T-cell (primary cell): Measurements from ENCODE around the gene EXT2. TPM values are rescaled to one million over a fixed set of nuclear protein-coding genes. Genes with fewer than 3 reads are reported as not detected.
A peak's percentile ranks its signal among the peaks of the same experiment; 100 is the strongest.

Experiments
- ATAC-seq, 4 experiments: fragments of 200-7000 bp in 3 of 4; fragments of 150-1000 bp in 1 of 4; cut with Tn5 transposase; replicated peaks in 1 of 4; 1 replicate in 3 of 4; 2 replicates in 1 of 4; pipeline ENCODE4 v1.10.0; 2021; ENCODE audit warnings: moderate library complexity in 3 of 4, mild to moderate bottlenecking in 2 of 4, moderate number of reproducible peaks in 1 of 4
- CTCF ChIA-PET, 2 donors: fragments of 300-600 bp; sonication (Branson Sonifier 250); formaldehyde crosslinking; loops; one replicate each; lab custom pipeline; 2022; ENCODE audit warnings: antibody characterized with exemption in 2 of 2; lab: Charles Lee
- POLR2A ChIA-PET, 2 donors: fragments of 300-600 bp; sonication (Branson Sonifier 250); formaldehyde crosslinking; loops; one replicate each; lab custom pipeline; 2022; ENCODE audit warnings: antibody characterized with exemption in 2 of 2; lab: Charles Lee
- DNase-seq, 35 experiments: peaks; one replicate each; pipeline versions ENCODE4 v3.0.0 to v3.0.0-alpha.2; 2013 to 2023
- H3K27ac ChIP-seq: one replicate; pipeline ENCODE4 v1.5.1; 2013; ENCODE audit warnings: low read length
- H3K27me3 ChIP-seq, 2 experiments: replicated peaks in 1 of 2; 1 replicate in 1 of 2; 2 replicates in 1 of 2; pipeline versions ENCODE4 v1.6.1 to v1.7.0; 2013; ENCODE audit warnings: low read length in 1 of 2, mixed read lengths in 1 of 2; ENCODE audit not compliant: control insufficient read depth in 2 of 2, insufficient read depth in 2 of 2; ENCODE audit errors: extremely low read depth in 1 of 2
- H3K36me3 ChIP-seq, 2 donors: 1 replicate in 1 of 2; 2 replicates in 1 of 2; pipeline versions ENCODE4 v1.6.1 to v1.7.0; 2013; ENCODE audit warnings: low read length in 1 of 2; ENCODE audit not compliant: control insufficient read depth in 2 of 2, insufficient read depth in 1 of 2; ENCODE audit errors: extremely low read depth in 1 of 2
- H3K4me1 ChIP-seq, 2 experiments: 1 replicate in 1 of 2; 2 replicates in 1 of 2; pipeline versions ENCODE4 v1.6.1 to v1.7.0; 2013; ENCODE audit warnings: low read length in 2 of 2, mixed read lengths in 1 of 2; ENCODE audit not compliant: insufficient read depth in 2 of 2, control insufficient read depth in 1 of 2; ENCODE audit errors: extremely low read depth in 1 of 2
- H3K4me3 ChIP-seq, 2 donors: 1 replicate in 1 of 2; 2 replicates in 1 of 2; pipeline versions ENCODE4 v1.5.1 to v1.7.0; 2013; ENCODE audit warnings: mild to moderate bottlenecking in 2 of 2, low read length in 1 of 2, moderate library complexity in 1 of 2; ENCODE audit not compliant: control insufficient read depth in 1 of 2; ENCODE audit errors: extremely low read depth in 1 of 2
- H3K9me3 ChIP-seq: 2 replicates; pipeline ENCODE4 v1.7.0; 2013
- H3K27ac Mint-ChIP-seq, 2 donors: one replicate each; pipeline ENCODE4 v1.8.0; 2020 to 2021; ENCODE audit warnings: mild to moderate bottlenecking in 2 of 2, mixed read lengths in 2 of 2
- H3K27me3 Mint-ChIP-seq, 2 donors: one replicate each; pipeline ENCODE4 v1.8.0; 2021 to 2022; ENCODE audit warnings: mixed read lengths in 2 of 2
- H3K36me3 Mint-ChIP-seq: one replicate; pipeline ENCODE4 v1.8.0; 2021; ENCODE audit warnings: mixed read lengths
- H3K4me1 Mint-ChIP-seq, 3 donors: one replicate each; pipeline ENCODE4 v1.8.0; 2020 to 2022; ENCODE audit warnings: mixed read lengths in 3 of 3, mild to moderate bottlenecking in 1 of 3
- H3K4me3 Mint-ChIP-seq, 3 donors: one replicate each; pipeline ENCODE4 v1.8.0; 2020 to 2022; ENCODE audit warnings: mild to moderate bottlenecking in 3 of 3, mixed read lengths in 3 of 3, moderate library complexity in 3 of 3
- H3K9me3 Mint-ChIP-seq, 3 donors: one replicate each; pipeline ENCODE4 v1.8.0; 2020 to 2022; ENCODE audit warnings: mixed read lengths in 3 of 3
- WGBS: methylation state at CpG from one replicate; pipeline ENCODE4 v1.1.5; 2013; ENCODE audit warnings: missing lambda C conversion rate; ENCODE audit not compliant: insufficient coverage; 5-methylcytosine and 5-hydroxymethylcytosine counted together
- total RNA-seq, 35 experiments: library from RNA in 6 of 35; stranded (reverse) in 6 of 35; fragments of 120-200 nt in 1 of 35; gene quantifications; one replicate each; pipeline versions ENCODE4 v1.2.1 to v1.2.4 and lab custom pipeline; 2013 to 2026

Gene EXT2
- total RNA-seq, 5 donors from 2014 or later (not counting 1 experiment from before 2014, with no cell fraction given): 24.8 to 30.5 (median 26.6) TPM

DNA sequence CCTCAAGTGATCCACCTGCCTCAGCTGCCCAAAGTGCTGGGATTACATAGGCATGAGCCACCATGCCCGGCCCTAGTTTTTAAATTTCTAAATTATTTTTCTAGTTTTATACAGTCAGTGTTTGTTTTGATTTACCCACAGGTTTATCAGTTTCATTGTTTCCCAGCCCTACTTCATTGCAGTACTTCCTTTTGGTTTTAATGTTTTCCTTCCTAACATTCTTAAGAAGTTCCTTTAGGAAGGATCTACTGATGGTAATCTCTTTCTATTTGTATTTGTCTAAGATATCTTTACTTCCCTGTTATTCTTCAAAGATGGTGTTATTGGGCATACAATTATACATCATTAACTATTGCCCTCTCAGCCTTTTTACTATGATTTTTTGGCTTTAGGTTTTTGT lies 4.9 kb upstream of the EXT2 start:
- Histone ChIP-seq H3K36me3 (no peaks in the 10 kb centered on the region), H3K27me3 (no peaks in the 10 kb centered on the region), H3K4me1 (peaks cover 3 to 9% of the 10 kb centered on the region in 2 experiments), H3K4me3 (no peak overlapping the region), H3K9me3 (no peaks in the 10 kb centered on the region), H3K27ac (no peak overlapping the region)
- H3K4me3 Mint-ChIP-seq: no peak overlapping the region
- CTCF ChIA-PET: no interaction called here
- peaks cover 0 to 7% (median 4%) of the 10 kb centered on the region in 3 donors for H3K9me3 Mint-ChIP-seq
- H3K36me3 Mint-ChIP-seq: peaks cover 14% of the 10 kb centered on the region
- H3K4me1 Mint-ChIP-seq: peaks cover 12 to 16% (median 13%) of the 10 kb centered on the region in 3 donors
- H3K27ac Mint-ChIP-seq: no peak overlapping the region
- ATAC-seq (no peak), DNase-seq (no peak)
- POLR2A ChIA-PET: no interaction called here
- WGBS: no CpG with 5 or more reads among the region's 1 CpG
- H3K27me3 Mint-ChIP-seq: no peaks in the 10 kb centered on the region

GRCh38 chr11:44094260-44094868 lies 1.1 kb upstream of the EXT2 start:
- peaks cover 28 to 32% (median 29%) of the 10 kb centered on the region in 3 donors for H3K4me1 Mint-ChIP-seq
- DNase-seq (peak; percentile 22 to 92 (median 69)), ATAC-seq (peak; percentile 32 to 58 (median 36))
- H3K27ac ChIP-seq: no peak overlapping the region
- H3K4me3 ChIP-seq: no peak overlapping the region
- CTCF ChIA-PET: interaction anchor here (0.6 to 3.7 kb wide), 19 partner anchors 9 to 682 kb away, joined by 3 to 40 read pairs (median 4); partner anchors contain the start of gene ACCS (in 1 of the 2)
- H3K27me3 Mint-ChIP-seq: no peaks in the 10 kb centered on the region
- peaks cover 7 to 16% of the 10 kb centered on the region in 2 experiments for H3K4me1 ChIP-seq
- no peaks in the 10 kb centered on the region for H3K27me3 ChIP-seq
- POLR2A ChIA-PET: no interaction called here
- H3K36me3 Mint-ChIP-seq: peaks cover under 1% of the 10 kb centered on the region
- H3K4me3 Mint-ChIP-seq: peak overlapping the region; percentile 62 to 81 (median 62)
- H3K9me3 Mint-ChIP-seq: no peaks in the 10 kb centered on the region
- no peaks in the 10 kb centered on the region for H3K9me3 ChIP-seq
- H3K27ac Mint-ChIP-seq: no peak overlapping the region
- 5% methylated on average over 3 of the region's 11 CpGs for WGBS
- no peaks in the 10 kb centered on the region for H3K36me3 ChIP-seq

DNA sequence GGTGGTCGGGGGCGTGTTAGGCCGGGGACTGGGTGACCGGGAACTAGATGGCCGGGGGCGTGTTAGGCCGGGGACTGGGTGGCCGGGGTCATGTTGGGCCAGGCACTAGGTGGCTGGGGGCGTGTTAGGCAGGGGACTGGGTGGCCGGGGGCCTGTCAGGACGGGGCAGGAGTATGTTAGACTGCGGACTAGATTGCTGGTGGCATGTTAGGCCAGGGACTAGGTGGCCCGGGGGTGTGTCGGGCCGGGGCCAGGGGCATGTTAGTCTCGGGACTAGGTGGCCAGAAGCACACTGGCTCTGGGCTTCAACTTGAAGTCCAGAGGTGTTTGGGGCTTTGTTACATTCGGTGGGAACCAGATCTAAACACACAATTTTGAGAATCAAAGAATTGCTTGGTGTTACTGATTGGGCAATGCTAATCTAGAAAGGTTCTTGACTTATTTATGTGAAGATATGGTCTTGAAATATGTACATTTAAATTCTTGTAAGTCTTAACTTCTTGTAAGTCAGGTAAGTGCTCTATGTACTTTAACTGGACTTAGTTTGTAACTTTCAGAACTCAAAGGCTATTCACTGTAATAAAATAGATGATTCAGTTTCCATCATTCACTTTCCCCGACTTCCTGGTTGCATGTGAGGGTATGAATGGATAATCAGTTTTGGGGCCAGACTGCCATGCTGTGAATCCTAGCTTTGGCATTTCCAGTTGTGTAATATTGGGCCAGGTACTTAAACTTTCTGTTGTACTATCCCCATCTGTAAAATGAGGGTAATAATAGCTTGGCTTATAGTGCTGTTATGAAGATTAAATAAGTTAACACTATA lies 1.1 kb downstream of the EXT2 start:
- Histone ChIP-seq H3K4me3 (peak overlapping the region; percentile 65 to 74), H3K27me3 (no peaks in the 10 kb centered on the region), H3K36me3 (peaks cover 0 to 4% of the 10 kb centered on the region in 2 donors), H3K4me1 (peaks cover 7 to 16% of the 10 kb centered on the region in 2 experiments), H3K27ac (no peak overlapping the region), H3K9me3 (no peaks in the 10 kb centered on the region)
- H3K36me3 Mint-ChIP-seq: peaks cover 13% of the 10 kb centered on the region
- no peaks in the 10 kb centered on the region for H3K9me3 Mint-ChIP-seq
- CTCF ChIA-PET: interaction anchor here in 1 of 2 donors (0.6 kb wide), 1 partner anchor 10 kb away, joined by 3 read pairs; no protein-coding TSS in a partner anchor
- H3K27me3 Mint-ChIP-seq: no peaks in the 10 kb centered on the region
- peaks cover 38 to 49% (median 40%) of the 10 kb centered on the region in 3 donors for H3K4me1 Mint-ChIP-seq
- POLR2A ChIA-PET: no interaction called here
- ATAC-seq (no peak), DNase-seq (peak in 4 of 35 experiments; percentile 1 to 5 (median 2))
- 0% methylated on average over 11 of the region's 18 CpGs for WGBS
- H3K4me3 Mint-ChIP-seq: peak overlapping the region; percentile 81 to 82 (median 81)
- no peak overlapping the region for H3K27ac Mint-ChIP-seq

- peaks cover 13% of the 10 kb centered on the region for H3K36me3 Mint-ChIP-seq
- Histone ChIP-seq H3K9me3 (no peaks in the 10 kb centered on the region), H3K4me3 (no peak overlapping the region), H3K27me3 (no peaks in the 10 kb centered on the region), H3K36me3 (peaks cover 0 to 4% of the 10 kb centered on the region in 2 donors), H3K4me1 (peaks cover 9 to 16% of the 10 kb centered on the region in 2 experiments), H3K27ac (no peak overlapping the region)
- H3K27ac Mint-ChIP-seq: no peak overlapping the region
- DNase-seq: no peak
- POLR2A ChIA-PET: no interaction called here
- no peak overlapping the region for H3K4me3 Mint-ChIP-seq
- CTCF ChIA-PET: no interaction called here
- ATAC-seq: no peak
- H3K9me3 Mint-ChIP-seq: no peaks in the 10 kb centered on the region
- peaks cover 49 to 61% (median 51%) of the 10 kb centered on the region in 3 donors for H3K4me1 Mint-ChIP-seq
- WGBS: 100% methylated on average over 1 of the region's 2 CpGs
- H3K27me3 Mint-ChIP-seq: no peaks in the 10 kb centered on the region
Observed at GRCh38 chr11:44097821-44098220, 2.3 kb downstream of the EXT2 start.

DNA sequence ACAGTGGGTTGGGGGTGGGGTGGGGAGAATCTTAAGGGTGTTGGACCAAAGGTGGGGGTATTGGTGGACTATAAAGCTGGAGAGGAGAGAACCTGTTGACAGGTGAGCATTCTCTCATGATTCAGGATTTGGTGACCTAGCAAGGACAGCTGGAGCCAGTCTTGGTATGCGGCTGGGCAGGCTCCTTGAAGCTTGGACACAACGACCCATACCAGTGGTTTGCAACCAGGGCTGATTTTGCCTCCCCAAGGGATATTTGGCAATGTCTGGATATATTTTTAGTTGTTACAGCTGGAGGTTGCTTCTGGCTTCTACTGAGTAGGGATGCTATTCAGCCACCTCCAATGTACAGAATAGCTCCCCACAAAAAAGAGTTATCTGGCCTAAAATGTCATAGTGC lies 5.6 kb downstream of the EXT2 start:
- no peak overlapping the region for H3K27ac ChIP-seq
- no peaks in the 10 kb centered on the region for H3K27me3 ChIP-seq
- H3K4me1 ChIP-seq: peaks cover 5% of the 10 kb centered on the region in 2 experiments
- POLR2A ChIA-PET: interaction anchor here in 1 of 2 donors (0.6 kb wide), 1 partner anchor 468 kb away, joined by 6 read pairs; no protein-coding TSS in a partner anchor
- WGBS: no CpG with 5 or more reads among the region's 2 CpGs
- H3K4me1 Mint-ChIP-seq: peaks cover 49 to 59% (median 53%) of the 10 kb centered on the region in 3 donors
- ATAC-seq: no peak
- peaks cover 17% of the 10 kb centered on the region for H3K36me3 Mint-ChIP-seq
- no peaks in the 10 kb centered on the region for H3K9me3 Mint-ChIP-seq
- H3K9me3 ChIP-seq: no peaks in the 10 kb centered on the region
- peaks cover 0 to 4% of the 10 kb centered on the region in 2 donors for H3K36me3 ChIP-seq
- no peak for DNase-seq
- H3K27me3 Mint-ChIP-seq: no peaks in the 10 kb centered on the region
- no peak overlapping the region for H3K27ac Mint-ChIP-seq
- no peak overlapping the region for H3K4me3 ChIP-seq
- CTCF ChIA-PET: interaction anchor here in 1 of 2 donors (1.1 kb wide), 1 partner anchor 9 kb away, joined by 3 read pairs; no protein-coding TSS in a partner anchor
- H3K4me3 Mint-ChIP-seq: no peak overlapping the region
